Sigmoid colon (tissue), 4 donors: ENCODE results near the gene OR52W1.

Experiments used
- POLR2AphosphoS5 ChIP-seq, 4 donors: sonication (generic); formaldehyde crosslinking; IDR thresholded peaks; one replicate each; pipeline ENCODE4 v1.6.1; 2017; ENCODE audit warnings: antibody characterized with exemption in 4 of 4
- TF ChIP-seq, protein P1 (sequence below), 4 experiments: fragments of 450-650 bp in 3 of 4; fragments of 200-600 bp in 1 of 4; IDR thresholded peaks; one replicate each; pipeline ENCODE4 v1.5.1; 2016 to 2019; ENCODE audit warnings: antibody characterized with exemption in 4 of 4, mild to moderate bottlenecking in 3 of 4, moderate library complexity in 2 of 4

DNA sequence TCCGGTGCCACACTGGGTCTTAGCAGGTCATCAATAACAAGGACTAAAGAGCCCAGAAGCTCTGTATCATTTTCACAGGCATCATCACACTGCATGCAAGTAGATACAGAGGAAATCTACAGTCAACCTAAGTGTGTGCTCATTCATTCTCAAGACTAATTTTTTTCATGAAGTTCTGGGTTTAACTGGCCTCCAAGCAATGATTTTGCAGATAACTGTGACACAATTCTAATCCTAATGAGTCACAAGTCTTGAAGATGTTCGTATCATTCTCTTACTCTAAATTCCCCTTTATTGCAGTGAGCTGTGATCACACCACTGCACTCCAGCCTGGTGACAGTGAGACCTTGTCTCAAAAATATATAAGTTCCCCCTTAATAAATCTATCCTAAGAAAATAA is 2.5 kb downstream of the OR52W1 start:
- TF ChIP-seq, protein P1, sequence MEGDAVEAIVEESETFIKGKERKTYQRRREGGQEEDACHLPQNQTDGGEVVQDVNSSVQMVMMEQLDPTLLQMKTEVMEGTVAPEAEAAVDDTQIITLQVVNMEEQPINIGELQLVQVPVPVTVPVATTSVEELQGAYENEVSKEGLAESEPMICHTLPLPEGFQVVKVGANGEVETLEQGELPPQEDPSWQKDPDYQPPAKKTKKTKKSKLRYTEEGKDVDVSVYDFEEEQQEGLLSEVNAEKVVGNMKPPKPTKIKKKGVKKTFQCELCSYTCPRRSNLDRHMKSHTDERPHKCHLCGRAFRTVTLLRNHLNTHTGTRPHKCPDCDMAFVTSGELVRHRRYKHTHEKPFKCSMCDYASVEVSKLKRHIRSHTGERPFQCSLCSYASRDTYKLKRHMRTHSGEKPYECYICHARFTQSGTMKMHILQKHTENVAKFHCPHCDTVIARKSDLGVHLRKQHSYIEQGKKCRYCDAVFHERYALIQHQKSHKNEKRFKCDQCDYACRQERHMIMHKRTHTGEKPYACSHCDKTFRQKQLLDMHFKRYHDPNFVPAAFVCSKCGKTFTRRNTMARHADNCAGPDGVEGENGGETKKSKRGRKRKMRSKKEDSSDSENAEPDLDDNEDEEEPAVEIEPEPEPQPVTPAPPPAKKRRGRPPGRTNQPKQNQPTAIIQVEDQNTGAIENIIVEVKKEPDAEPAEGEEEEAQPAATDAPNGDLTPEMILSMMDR (IDR thresholded peaks at IDR 0.05): no peak
- no peak for TF ChIP-seq POLR2AphosphoS5 (IDR thresholded peaks at IDR 0.05)
